OCI-LY3 (cell line): ENCODE results near the gene CSRP1.
"Not testable (repeated sequence)": the region's sequence is repeated elsewhere in the genome, so short reads cannot be mapped to it uniquely, and the experiment has no call there.

Source experiments
- H2AFZ ChIP-seq: fragments of 200-600, 300-600 bp; shearing (Covaris generic); 2 replicates; pipeline ENCODE4 v1.6.0; 2014; ENCODE audit warnings: antibody characterized with exemption, low read depth, low read length
- H3K27ac ChIP-seq: fragments of 200-600, 300-600 bp; sonication (generic); 2 replicates; pipeline ENCODE4 v1.5.1; 2014; ENCODE audit warnings: mild to moderate bottlenecking, low read length, moderate library complexity, mixed read lengths
- H3K27me3 ChIP-seq: fragments of 200-600, 300-600 bp; sonication (generic); 2 replicates; pipeline ENCODE4 v1.6.1; 2014; ENCODE audit warnings: low read depth, low read length, mixed read lengths
- H3K36me3 ChIP-seq: fragments of 200-600, 300-600 bp; sonication (generic); replicated peaks from 2 replicates; pipeline ENCODE3; 2014; ENCODE audit warnings: low read depth, low read length, mixed read lengths
- H3K4me1 ChIP-seq: fragments of 300-600, 200-600 bp; sonication (generic); 2 replicates; pipeline ENCODE4 v1.6.1; 2014; ENCODE audit warnings: low read length, mixed read lengths
- H3K4me2 ChIP-seq: fragments of 200-600, 300-600 bp; sonication (generic); 2 replicates; pipeline ENCODE4 v1.6.1; 2014; ENCODE audit warnings: low read length, mixed read lengths
- H3K4me3 ChIP-seq: fragments of 300-600, 200-600 bp; sonication (generic); 2 replicates; pipeline ENCODE4 v1.5.1; 2014; ENCODE audit warnings: antibody characterized with exemption, mild to moderate bottlenecking, low read length, moderate library complexity
- H3K79me2 ChIP-seq: fragments of 300-600, 200-600 bp; shearing (Covaris generic); 2 replicates; pipeline ENCODE4 v1.6.1; 2014; ENCODE audit warnings: mild to moderate bottlenecking, low read length, mixed read lengths
- H3K9ac ChIP-seq: fragments of 300-600, 200-600 bp; shearing (Covaris generic); 2 replicates; pipeline ENCODE4 v1.6.0; 2014; ENCODE audit warnings: mild to moderate bottlenecking, low read length, moderate library complexity
- H3K9me3 ChIP-seq: fragments of 200-600, 300-600 bp; shearing (Covaris generic); 2 replicates; pipeline ENCODE4 v1.6.1; 2014; ENCODE audit warnings: low read length, mixed read lengths; ENCODE audit not compliant: insufficient read depth
- H4K20me1 ChIP-seq: fragments of 200-600, 300-600 bp; sonication (generic); 2 replicates; pipeline ENCODE4 v1.6.1; 2016; ENCODE audit warnings: low read length, mixed read lengths; ENCODE audit not compliant: insufficient read depth
- EZH2phosphoT487 ChIP-seq: fragments of 200-600 bp; shearing (Covaris generic); IDR thresholded peaks from 2 replicates; pipeline ENCODE4 v1.6.1; 2018; ENCODE audit warnings: antibody characterized with exemption, mixed run types, low read depth
- TF ChIP-seq, protein P1 (sequence below): fragments of 200-600, 300-600 bp; sonication (generic); IDR thresholded peaks from 2 replicates; pipeline ENCODE4 v1.5.1; 2014; ENCODE audit warnings: antibody characterized with exemption, low read length, low read depth

CSRP1 gene

DNA sequence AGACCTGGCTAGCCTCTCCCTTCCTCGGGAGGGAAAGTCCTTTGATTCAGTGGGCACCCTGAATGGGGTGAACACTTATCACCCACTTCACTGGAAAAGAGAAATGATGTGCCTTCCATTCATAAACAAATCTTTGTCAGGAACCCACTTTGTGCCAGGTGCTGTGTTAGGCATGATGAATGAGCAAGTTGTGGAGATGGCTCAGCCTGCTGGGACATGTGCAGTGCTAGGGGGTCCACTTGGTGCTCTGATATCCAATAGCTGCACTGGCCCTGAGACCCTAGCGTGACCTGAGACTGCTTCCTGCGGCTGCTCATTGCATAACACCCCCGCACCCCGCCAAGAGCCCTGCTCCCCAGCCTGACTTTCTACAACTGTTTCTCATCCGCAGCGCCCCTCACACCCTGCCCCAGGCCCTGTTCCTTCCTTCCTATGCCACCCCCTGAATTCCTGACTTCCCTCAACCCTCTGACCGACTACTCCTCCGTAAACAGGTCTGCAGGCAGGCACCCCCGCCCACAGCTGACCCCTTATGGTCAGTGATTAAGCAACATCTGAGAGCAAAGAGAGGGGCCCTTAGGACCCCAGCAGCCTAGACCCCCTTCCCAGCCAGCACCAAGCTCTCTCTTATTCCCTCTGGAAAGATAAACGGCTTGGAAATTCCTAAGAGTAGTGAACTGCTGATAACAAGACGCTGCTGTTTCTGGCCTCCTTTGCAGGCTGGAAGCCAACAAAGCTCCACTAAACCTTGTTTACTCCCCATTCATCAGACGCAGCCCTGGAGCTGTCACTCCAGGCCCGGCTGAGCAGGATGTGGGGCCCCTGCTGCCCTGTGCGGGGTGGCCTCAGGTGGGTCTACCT, 12.9 kb downstream of the CSRP1 start:
- no peak for TF ChIP-seq EZH2phosphoT487
- TF ChIP-seq, protein P1, sequence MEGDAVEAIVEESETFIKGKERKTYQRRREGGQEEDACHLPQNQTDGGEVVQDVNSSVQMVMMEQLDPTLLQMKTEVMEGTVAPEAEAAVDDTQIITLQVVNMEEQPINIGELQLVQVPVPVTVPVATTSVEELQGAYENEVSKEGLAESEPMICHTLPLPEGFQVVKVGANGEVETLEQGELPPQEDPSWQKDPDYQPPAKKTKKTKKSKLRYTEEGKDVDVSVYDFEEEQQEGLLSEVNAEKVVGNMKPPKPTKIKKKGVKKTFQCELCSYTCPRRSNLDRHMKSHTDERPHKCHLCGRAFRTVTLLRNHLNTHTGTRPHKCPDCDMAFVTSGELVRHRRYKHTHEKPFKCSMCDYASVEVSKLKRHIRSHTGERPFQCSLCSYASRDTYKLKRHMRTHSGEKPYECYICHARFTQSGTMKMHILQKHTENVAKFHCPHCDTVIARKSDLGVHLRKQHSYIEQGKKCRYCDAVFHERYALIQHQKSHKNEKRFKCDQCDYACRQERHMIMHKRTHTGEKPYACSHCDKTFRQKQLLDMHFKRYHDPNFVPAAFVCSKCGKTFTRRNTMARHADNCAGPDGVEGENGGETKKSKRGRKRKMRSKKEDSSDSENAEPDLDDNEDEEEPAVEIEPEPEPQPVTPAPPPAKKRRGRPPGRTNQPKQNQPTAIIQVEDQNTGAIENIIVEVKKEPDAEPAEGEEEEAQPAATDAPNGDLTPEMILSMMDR, result no peak
- no peak overlapping the region for H3K9ac ChIP-seq
- H3K4me2 ChIP-seq, result no peak overlapping the region
- H3K79me2 ChIP-seq, result peaks cover 10% of the 10 kb centered on the region
- peaks cover 67% of the 10 kb centered on the region for H3K36me3 ChIP-seq
- H3K4me3 ChIP-seq, result no peak overlapping the region
- H3K4me1 ChIP-seq, result peaks cover 17% of the 10 kb centered on the region
- H3K9me3 ChIP-seq, result no peaks in the 10 kb centered on the region
- no peak overlapping the region for H3K27ac ChIP-seq
- H3K27me3 ChIP-seq, result no peaks in the 10 kb centered on the region
- peaks cover 6% of the 10 kb centered on the region; the same call in 1 of the 2 replicates for H4K20me1 ChIP-seq
- no peak overlapping the region for H2AFZ ChIP-seq

DNA sequence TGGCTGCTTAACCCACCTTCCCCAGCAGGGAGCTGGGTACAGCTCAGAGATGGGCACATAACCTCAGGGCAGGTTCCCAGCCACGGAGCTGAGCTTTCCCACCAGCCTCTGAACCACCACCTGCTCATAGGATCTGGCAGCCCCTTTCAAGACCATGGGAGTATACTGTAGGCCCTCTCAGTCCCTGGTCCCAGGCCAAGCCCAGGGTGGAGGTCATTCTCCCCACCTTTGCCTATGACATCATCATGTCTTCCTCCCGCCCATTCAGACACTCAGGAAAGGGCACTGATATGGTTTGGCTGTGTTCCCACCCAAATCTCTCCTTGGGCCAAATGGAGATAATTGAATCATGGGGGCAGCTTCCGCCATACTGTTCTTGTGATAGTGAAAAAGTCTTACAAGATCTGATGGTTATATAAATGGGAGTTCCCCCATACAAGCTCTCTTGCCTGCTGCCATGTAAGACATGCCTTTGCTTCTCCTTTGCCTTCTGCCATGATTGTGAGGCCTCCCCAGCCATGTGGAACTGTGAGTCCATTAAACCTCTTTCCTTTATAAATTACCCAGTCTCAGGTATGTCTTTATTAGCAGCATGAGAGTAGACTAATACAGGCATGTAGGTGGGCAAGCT, 13.8 kb downstream of the CSRP1 start:
- peaks cover 17% of the 10 kb centered on the region for H3K4me1 ChIP-seq

DNA sequence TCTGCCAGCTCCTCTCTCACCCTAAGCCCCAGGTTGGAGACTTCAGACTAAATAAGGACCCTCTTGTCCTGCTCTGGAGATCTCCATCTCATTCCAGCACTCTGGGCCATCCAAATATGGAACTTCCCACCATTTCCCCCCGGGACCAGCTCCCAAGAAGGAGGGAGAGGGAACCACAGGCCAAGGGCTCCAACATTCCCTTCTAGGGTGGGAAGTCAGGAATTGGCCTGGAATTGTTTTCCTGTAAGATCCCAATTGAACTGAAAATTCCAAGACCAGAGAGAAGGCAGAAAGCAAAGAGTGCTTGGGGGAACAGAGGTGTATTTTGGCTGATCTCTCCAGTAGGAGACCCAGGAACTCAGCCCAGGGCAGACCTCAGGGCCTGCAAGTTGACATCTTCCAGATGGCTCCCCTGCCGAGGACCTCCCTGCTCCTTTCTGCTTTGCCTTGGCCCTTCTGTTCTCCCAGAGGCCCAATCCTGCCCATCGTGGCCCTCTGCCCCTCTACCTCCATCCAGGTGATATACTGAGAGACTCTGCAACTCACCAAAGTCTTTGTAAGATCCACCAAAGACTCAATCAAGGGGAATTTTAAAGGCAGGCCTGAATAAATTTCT, 14.9 kb downstream of the CSRP1 start:
- Histone ChIP-seq H3K4me2 (no peak overlapping the region), H3K27ac (no peak overlapping the region)
- TF ChIP-seq EZH2phosphoT487, result no peak
- TF ChIP-seq, protein P1, result no peak

More for the DNA sequence above, 13.8 kb downstream of the CSRP1 start:
- not testable (repeated sequence) for H3K4me3 ChIP-seq, H3K79me2 ChIP-seq, H3K27ac ChIP-seq, H3K9me3 ChIP-seq, H4K20me1 ChIP-seq, H3K27me3 ChIP-seq, H3K9ac ChIP-seq, H3K4me2 ChIP-seq, H2AFZ ChIP-seq
- peaks cover 67% of the 10 kb centered on the region for H3K36me3 ChIP-seq

DNA sequence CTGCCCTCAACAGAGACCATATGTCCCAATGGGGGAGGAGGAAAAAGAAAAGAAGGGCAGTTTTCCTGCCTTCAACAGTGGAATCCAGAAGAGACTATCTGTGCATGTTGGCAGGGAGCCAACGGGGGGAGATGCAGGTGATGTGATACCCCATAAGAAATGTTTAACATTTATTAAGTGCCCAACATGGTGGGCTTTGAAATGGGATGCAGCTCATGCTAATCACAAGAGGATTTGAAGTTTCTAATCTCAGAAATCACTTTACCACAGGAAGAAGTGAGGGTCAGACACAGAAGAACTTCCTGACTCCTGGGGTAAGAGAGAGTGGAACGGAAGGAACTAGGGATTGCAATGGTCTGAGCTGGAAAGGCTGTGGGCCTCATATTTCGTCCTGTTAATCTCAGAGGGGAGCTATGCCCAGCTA, 16.2 kb downstream of the CSRP1 start:
- Histone ChIP-seq H4K20me1 (no peaks in the 10 kb centered on the region), H3K36me3 (peaks cover 74% of the 10 kb centered on the region), H3K4me2 (no peak overlapping the region), H3K79me2 (no peaks in the 10 kb centered on the region), H3K9me3 (no peaks in the 10 kb centered on the region), H3K4me3 (no peak overlapping the region), H3K27me3 (no peaks in the 10 kb centered on the region), H3K4me1 (peaks cover 17% of the 10 kb centered on the region), H2AFZ (no peak overlapping the region), H3K27ac (no peak overlapping the region), H3K9ac (no peak overlapping the region)
- TF ChIP-seq EZH2phosphoT487, result no peak

More for the DNA sequence above, 14.9 kb downstream of the CSRP1 start:
- Histone ChIP-seq H3K4me1 (peaks cover 17% of the 10 kb centered on the region), H3K9me3 (no peaks in the 10 kb centered on the region), H3K36me3 (peaks cover 76% of the 10 kb centered on the region), H2AFZ (no peak overlapping the region), H3K79me2 (no peaks in the 10 kb centered on the region), H3K9ac (no peak overlapping the region), H3K27me3 (no peaks in the 10 kb centered on the region), H3K4me3 (no peak overlapping the region), H4K20me1 (no peaks in the 10 kb centered on the region)
